HG03571 (cell line): ENCODE measurements around the gene UIMC1.
A peak's percentile ranks its signal among the peaks of the same experiment; 100 is the strongest.

Source experiments
- ATAC-seq: cut with Tn5 transposase; IDR thresholded peaks from one replicate; pipeline ENCODE4 v1.9.1; 2021; ENCODE audit not compliant: unreplicated experiment

Gene UIMC1

GRCh38 chr5:176902911-176903664, 103.5 kb downstream of the UIMC1 start:
- no peak for ATAC-seq

- no peak for ATAC-seq
These were observed 104.3 kb downstream of the UIMC1 start for GRCh38 chr5:176902102-176902814.

DNA sequence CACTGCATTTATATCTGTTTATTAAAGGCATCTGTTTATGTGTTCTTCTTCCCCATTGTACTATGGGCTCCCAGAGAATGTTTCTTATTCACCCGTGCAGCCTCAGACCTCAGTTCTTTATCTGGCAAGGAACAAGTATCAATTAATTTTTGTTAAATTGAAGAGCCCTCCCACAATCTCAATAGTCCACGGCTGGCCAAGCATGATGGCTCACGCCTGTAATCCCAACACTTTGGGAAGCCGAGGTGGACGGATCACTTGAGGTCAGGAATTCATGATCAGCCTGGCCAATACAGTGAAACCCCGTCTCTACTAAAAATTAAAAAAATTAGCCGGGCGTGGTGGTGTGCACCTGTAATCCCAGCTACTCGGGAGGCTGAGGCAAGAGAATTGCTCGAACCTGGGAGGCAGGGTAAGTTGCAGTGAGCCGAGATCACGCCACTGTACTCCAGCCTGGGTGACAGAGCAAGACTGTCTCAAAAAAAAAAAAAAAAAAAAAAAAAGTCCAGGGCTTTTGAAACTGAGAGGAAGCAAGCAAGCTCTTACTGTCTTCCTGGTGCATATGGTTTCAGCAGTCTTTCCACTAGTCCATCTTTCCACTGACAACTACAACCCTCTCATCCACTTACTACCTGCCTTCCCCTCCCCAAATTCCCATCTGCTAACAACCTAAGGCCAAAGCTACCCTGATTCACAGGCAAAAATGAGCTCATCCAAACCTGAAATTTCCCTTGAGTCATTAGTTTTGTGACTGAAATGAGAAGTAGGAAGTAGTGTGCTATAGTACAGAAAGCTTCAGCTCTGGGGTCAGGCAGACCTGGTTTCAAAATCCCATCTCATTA, 105.1 kb downstream of the UIMC1 start:
- peak; percentile 41 for ATAC-seq

DNA sequence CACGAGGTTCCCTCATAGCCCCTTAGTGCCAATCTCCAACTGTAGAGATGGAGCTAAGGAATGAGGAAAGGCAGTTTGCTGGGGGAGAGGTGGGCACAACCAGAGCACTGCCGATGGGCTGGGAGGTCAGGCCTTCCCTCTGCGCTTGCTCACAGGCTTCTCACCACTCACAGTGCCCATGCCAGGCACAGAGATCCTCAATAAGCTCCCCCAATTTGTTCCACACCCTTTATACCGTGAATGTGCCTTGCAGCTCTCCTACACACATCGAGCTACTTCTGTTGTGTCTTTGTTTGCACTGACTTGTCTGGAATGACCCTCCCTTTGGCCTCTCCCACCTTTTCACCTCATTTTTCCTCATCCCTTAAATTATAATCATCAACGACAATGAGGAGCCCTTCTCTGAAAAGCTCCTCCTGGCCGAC, 105.8 kb downstream of the UIMC1 start:
- no peak for ATAC-seq

DNA sequence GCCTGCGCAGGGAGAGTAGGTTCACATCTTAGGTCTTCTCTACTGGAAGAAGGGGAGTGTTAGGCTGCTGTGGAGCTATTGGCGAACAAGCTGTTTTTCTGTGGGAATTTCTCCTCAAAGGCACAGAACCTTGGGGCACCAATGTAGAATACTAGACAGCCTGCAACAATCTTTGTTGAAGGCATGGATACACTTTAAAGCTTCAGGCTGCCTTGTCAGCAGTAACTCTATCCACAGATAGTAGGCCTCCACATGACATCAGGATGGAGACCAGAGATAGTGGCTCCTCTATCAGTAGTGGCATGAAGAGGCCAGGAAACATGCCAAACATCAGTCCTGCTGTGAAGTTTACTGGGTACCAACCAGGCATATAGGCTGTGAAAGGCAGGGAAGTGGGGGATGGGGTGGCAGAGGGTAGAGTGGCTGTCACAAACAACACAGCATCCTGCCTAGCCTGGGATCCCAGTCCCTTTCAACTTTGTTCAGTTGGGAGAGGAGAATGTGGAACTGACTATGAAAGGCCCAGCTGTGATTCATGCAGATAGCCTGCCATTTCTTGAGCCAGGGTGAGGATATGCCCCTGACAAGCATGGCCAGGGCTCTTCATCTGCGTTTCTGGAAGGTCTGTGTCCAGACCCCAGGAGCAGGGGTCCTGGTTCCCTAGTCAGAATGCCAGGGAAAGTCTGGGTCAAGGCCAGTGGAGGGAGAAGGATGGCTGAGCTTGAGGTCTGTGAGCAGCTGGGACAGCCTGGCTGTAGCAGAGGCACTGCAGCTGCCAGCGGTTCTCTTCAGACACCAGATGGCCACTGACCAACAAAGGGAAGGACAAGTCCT, 106.4 kb downstream of the UIMC1 start:
- no peak for ATAC-seq

GRCh38 chr5:176899296-176899891, 107.2 kb downstream of the UIMC1 start, which contains the start of gene HK3:
Gene HK3, minus strand, starts transcription at chr5:176899346. Its CDS starts 3,187 bp downstream, at chr5:176896159.
- ATAC-seq, result no peak

- ATAC-seq, result no peak
These were observed 109.3 kb downstream of the UIMC1 start for GRCh38 chr5:176897263-176897662.

DNA sequence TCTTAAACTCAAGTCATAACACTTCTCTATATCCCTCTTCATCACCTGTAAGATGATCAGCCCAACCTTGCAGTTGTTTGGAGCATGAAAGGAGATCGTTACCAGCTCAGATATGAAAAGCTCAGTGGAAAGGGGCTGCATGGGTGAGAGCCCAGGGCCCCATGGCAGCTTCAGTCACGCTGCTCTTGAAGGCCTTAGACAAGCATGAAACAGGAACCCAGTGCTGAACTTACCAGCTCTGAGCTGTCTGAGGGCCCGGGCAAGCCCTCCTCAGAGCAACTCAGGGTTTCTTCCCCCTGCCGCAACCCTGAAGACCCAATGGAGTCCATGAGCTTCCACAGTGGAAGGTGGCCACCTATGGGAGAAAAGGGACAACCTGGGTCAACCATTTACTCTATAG, 110.7 kb downstream of the UIMC1 start:
- ATAC-seq, result no peak

GRCh38 chr5:176894298-176894697, 112.3 kb downstream of the UIMC1 start:
- no peak for ATAC-seq

DNA sequence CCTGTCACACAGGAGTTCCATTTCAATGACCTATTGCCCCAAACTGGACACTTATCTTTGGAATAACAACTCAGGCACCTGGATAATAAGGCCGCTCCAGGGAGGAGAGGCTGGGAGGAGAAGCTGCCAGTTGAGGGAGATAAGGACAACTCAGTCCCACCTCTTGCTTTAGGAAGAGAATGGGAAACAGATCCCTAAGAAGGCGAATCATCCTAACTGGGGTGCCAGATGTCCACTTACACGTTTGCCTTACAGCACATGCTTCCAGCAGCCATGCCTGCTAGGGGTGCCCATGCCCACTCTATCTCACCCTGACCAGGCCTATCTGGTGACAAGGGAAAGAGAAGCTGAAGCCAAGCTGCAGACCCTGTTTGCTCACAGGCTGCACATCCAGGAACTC, 113.9 kb downstream of the UIMC1 start:
- no peak for ATAC-seq

DNA sequence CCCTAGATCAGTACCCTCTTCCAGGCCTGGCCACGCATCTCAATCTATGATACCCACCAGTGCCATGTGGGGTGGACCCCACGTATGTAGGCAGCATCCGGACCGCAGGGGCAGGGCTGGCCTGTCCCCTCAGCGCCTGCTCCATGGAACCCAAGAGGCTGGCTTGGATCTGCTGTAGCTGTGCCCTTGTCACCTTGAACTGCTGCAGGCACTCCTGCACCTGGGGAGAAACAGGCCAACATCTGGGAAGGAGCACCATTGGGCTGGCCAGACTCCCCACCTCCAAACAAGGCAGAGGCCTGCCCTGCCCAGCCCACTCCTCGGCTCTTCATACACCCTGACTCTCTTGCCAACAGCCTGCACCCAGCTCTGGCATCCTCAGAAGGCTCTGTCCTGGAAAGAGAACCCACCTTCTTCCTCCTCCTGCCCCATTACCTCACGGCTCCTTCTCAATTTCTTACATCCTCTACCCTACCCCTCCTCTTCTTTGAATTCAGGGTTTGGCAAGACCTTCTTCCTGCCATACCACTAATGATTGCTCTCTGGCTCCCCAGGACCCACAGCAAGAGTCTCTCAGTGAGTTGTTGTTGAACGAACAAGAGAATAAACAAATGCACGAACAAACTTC, 115.1 kb downstream of the UIMC1 start:
- no peak for ATAC-seq

DNA sequence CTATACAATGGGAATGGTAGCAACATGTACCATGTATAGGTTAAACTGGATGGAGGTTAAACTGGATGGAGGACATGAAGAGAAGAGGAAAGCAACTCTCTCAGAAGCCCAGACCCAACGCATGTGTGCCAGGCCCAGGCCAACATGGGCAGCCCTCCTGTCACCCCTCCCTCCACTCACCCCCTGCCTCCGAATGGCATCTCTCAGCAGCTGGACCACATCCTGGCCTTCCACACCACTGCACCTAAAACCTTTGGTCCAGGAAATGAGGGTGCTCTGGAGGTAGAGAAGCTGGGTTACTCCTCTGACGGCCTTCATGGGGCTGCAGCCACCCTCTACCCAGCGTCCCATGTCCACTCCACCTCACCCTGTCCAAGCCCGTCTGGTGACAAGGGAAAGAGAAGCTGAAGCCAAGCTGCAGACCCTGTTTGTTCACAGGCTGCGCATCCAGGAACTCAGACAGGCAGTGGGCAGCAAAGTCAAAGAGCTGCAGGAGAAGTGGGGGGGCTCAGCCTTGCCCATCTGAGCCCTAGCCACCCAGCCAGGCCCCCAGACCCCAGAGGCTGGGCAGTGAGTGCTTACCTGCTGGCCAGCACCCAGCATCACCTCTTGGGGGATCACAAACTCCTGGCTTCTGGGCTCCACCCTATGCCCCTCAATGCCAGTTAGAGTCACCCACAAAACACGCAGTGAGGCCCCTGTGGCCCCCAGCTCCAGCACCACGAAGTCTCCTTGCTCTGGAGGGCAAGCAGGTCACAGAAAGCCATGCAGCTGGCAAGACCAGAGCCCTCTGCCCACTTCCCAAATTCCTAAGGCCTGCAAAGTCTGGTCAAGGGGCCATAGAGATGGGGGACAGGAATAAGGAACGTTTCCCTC, 115.9 kb downstream of the UIMC1 start:
- no peak for ATAC-seq

- ATAC-seq, result no peak
These were observed 117.0 kb downstream of the UIMC1 start for GRCh38 chr5:176889321-176890280.

DNA sequence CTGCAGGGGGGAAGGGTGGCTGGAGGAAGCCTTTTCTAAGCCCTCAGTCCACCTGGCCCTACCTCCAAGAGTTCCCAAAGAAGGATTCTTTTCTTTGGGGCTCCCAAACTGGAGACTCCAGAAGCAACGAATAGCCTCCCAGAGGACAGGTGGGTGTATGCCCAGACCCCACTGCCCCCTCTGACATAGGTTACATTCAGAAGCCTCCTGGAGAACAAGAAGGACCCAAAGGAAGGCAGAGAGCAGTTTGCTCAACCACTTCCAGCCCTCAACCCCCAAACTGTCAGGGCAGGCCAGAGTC, 117.8 kb downstream of the UIMC1 start:
- ATAC-seq, result no peak

GRCh38 chr5:176888016-176888864, 118.3 kb downstream of the UIMC1 start:
- no peak for ATAC-seq

DNA sequence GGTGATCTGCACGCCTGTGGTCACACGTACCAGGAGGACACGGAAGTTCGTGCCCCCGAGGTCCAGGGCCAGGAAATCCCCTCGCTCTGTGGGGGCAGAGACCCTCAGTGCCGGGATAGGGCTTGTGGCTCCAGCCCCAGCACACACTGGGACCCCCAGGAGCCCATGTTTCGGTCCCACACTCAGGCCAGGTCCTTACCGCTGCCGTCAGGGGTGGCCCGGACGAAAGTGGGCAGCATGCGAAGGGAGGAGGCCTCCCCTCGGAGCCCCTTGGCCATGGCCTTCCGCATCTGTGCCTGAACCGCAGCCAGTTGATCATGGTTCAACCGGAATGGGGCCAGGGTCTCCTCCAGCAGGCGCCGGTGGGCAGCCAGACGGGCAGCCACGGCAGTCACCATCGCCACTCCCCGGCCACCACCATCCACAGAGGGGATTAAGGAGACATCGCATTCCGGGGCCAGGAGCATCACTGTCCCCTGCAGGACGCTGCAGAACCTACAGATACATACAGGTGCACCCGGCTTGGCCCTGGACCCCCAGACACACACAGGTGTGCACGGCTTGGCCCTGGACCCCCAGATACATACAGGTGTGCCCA, 119.2 kb downstream of the UIMC1 start:
- no peak for ATAC-seq
